IMR-90 (cell line): ENCODE results near the gene FAT1. TPM values are rescaled to one million over a fixed set of nuclear protein-coding genes. Genes with fewer than 3 reads are reported as not detected.

Experiments
- ATAC-seq: fragments of 200-7000 bp; cut with Tn5 transposase; 2 replicates; pipeline ENCODE4 v1.9.1; 2020; ENCODE audit warnings: low read depth, mild to moderate bottlenecking, moderate library complexity
- BruUV-seq: library from RNA; stranded (reverse); fragments of 400-500 nt; replicated peaks from 2 replicates; lab custom pipeline; 2021; lab: Mats Ljungman, UMichigan
- CTCF ChIA-PET: fragments of 300-600 bp; formaldehyde crosslinking; extraction: SDS; loops from one replicate; lab custom pipeline; 2021; ENCODE audit warnings: antibody characterized with exemption; lab: Yijun Ruan, JAX
- POLR2A ChIA-PET: fragments of 300-600 bp; sonication (Branson Sonifier 250); formaldehyde crosslinking; loops from one replicate; lab custom pipeline; 2022; ENCODE audit warnings: antibody characterized with exemption; ENCODE audit not compliant: unreplicated experiment; lab: Charles Lee
- DNase-seq: peaks from one replicate; pipeline ENCODE4 v3.0.0; 2013
- H2AFZ ChIP-seq: replicated peaks from 2 replicates; pipeline ENCODE3; 2013; ENCODE audit warnings: low read length, mild to moderate bottlenecking; ENCODE audit not compliant: poor library complexity
- H2AK5ac ChIP-seq: 2 replicates; pipeline ENCODE4 v1.6.1; 2013; ENCODE audit warnings: low read depth, low read length, inconsistent platforms
- H2AK9ac ChIP-seq: replicated peaks from 2 replicates; pipeline ENCODE3; 2013; ENCODE audit warnings: mild to moderate bottlenecking, low read depth, low read length, moderate library complexity; ENCODE audit not compliant: poor library complexity
- H2BK120ac ChIP-seq: 2 replicates; pipeline ENCODE4 v1.6.1; 2013; ENCODE audit warnings: low read depth, low read length, inconsistent platforms
- H2BK15ac ChIP-seq: 3 replicates; pipeline ENCODE4 v1.6.1; 2013; ENCODE audit warnings: low read depth, low read length, inconsistent platforms
- H2BK20ac ChIP-seq: 2 replicates; pipeline ENCODE4 v1.6.1; 2013; ENCODE audit warnings: low read depth, mild to moderate bottlenecking, inconsistent platforms, low read length, moderate library complexity
- H2BK5ac ChIP-seq: 2 replicates; pipeline ENCODE4 v1.6.1; 2013; ENCODE audit warnings: mild to moderate bottlenecking, low read depth, low read length, inconsistent platforms; ENCODE audit not compliant: poor library complexity, severe bottlenecking
- H3K14ac ChIP-seq: replicated peaks from 2 replicates; pipeline ENCODE4 v1.6.1; 2013; ENCODE audit warnings: low read depth, low read length, inconsistent platforms
- H3K18ac ChIP-seq: 2 replicates; pipeline ENCODE4 v1.6.1; 2013; ENCODE audit warnings: low read depth, low read length, control low read depth
- H3K23ac ChIP-seq: 2 replicates; pipeline ENCODE4 v1.6.1; 2013; ENCODE audit warnings: low read depth, low read length, inconsistent platforms
- H3K27ac ChIP-seq: 2 replicates; pipeline ENCODE4 v1.5.1; 2013; ENCODE audit warnings: mild to moderate bottlenecking, control low read depth, low read length; ENCODE audit not compliant: insufficient read depth
- H3K27me3 ChIP-seq: 2 replicates; pipeline ENCODE4 v1.6.1; 2013; ENCODE audit warnings: low read length; ENCODE audit not compliant: control insufficient read depth, insufficient read depth
- H3K36me3 ChIP-seq: 2 replicates; pipeline ENCODE4 v1.6.1; 2013; ENCODE audit warnings: low read length, mixed read lengths; ENCODE audit not compliant: control insufficient read depth, insufficient read depth
- H3K4ac ChIP-seq: 2 replicates; pipeline ENCODE4 v1.6.1; 2013; ENCODE audit warnings: low read depth, low read length, inconsistent platforms
- H3K4me1 ChIP-seq: 2 replicates; pipeline ENCODE4 v1.6.1; 2013; ENCODE audit warnings: low read length, mixed read lengths; ENCODE audit not compliant: control insufficient read depth, insufficient read depth
- H3K4me2 ChIP-seq: 2 replicates; pipeline ENCODE4 v1.6.1; 2013; ENCODE audit warnings: low read depth, mild to moderate bottlenecking, control low read depth, low read length, moderate library complexity
- H3K4me3 ChIP-seq: 2 replicates; pipeline ENCODE4 v1.5.1; 2013; ENCODE audit warnings: low read depth, mild to moderate bottlenecking, control low read depth, low read length, moderate library complexity; ENCODE audit not compliant: insufficient read depth
- H3K56ac ChIP-seq: 2 replicates; pipeline ENCODE4 v1.6.1; 2013; ENCODE audit warnings: low read length, inconsistent platforms; ENCODE audit not compliant: insufficient read depth; ENCODE audit errors: extremely low read depth
- H3K79me1 ChIP-seq, 2 experiments: 2 replicates each; pipeline ENCODE4 v1.6.1; 2013; ENCODE audit warnings: low read length in 2 of 2, inconsistent platforms in 1 of 2, low read depth in 1 of 2
- H3K9ac ChIP-seq: 2 replicates; pipeline ENCODE4 v1.6.1; 2013; ENCODE audit warnings: low read depth, low read length, control low read depth
- H3K9me1 ChIP-seq: 2 replicates; pipeline ENCODE4 v1.6.1; 2013; ENCODE audit warnings: low read length, inconsistent platforms; ENCODE audit not compliant: insufficient read depth
- H3K9me3 ChIP-seq: 2 replicates; pipeline ENCODE4 v1.6.1; 2013; ENCODE audit warnings: low read length; ENCODE audit not compliant: control insufficient read depth, insufficient read depth
- H4K20me1 ChIP-seq: 2 replicates; pipeline ENCODE4 v1.6.1; 2013; ENCODE audit warnings: low read length, inconsistent platforms; ENCODE audit not compliant: insufficient read depth
- H4K5ac ChIP-seq: 2 replicates; pipeline ENCODE4 v1.6.1; 2013; ENCODE audit warnings: mild to moderate bottlenecking, low read depth, low read length, control low read depth
- H4K8ac ChIP-seq, 2 experiments: 2 replicates each; pipeline ENCODE4 v1.6.1; 2013; ENCODE audit warnings: low read depth in 2 of 2, low read length in 2 of 2, control low read depth in 1 of 2, inconsistent platforms in 1 of 2
- H4K91ac ChIP-seq: 2 replicates; pipeline ENCODE4 v1.6.1; 2013; ENCODE audit warnings: low read depth, low read length, inconsistent platforms; ENCODE audit not compliant: insufficient read depth
- BHLHE40 ChIP-seq: fragments of 150-350 bp; IDR thresholded peaks from 2 replicates; pipeline ENCODE4 v1.6.1; 2016; ENCODE audit warnings: mild to moderate bottlenecking, low read depth, low read length
- CEBPB ChIP-seq: IDR thresholded peaks from 2 replicates; pipeline ENCODE4 v1.6.1; 2012; ENCODE audit warnings: low read depth, low read length, improper control_type of control experiment
- CHD1 ChIP-seq: IDR thresholded peaks from 2 replicates; pipeline ENCODE4 v1.6.1; 2012; ENCODE audit warnings: low read depth, low read length, improper control_type of control experiment
- FOS ChIP-seq: fragments of 150-350 bp; IDR thresholded peaks from 2 replicates; pipeline ENCODE4 v1.6.1; 2016; ENCODE audit warnings: low read depth, low read length
- MAFK ChIP-seq: IDR thresholded peaks from 2 replicates; pipeline ENCODE4 v1.6.1; 2012; ENCODE audit warnings: low read depth, low read length, improper control_type of control experiment
- MAZ ChIP-seq: IDR thresholded peaks from 2 replicates; pipeline ENCODE4 v1.6.1; 2012; ENCODE audit warnings: low read depth, mild to moderate bottlenecking, low read length, improper control_type of control experiment, moderate library complexity, borderline replicate concordance
- MXI1 ChIP-seq: IDR thresholded peaks from 2 replicates; pipeline ENCODE4 v1.6.1; 2012; ENCODE audit warnings: low read depth, mild to moderate bottlenecking, low read length, moderate library complexity, borderline replicate concordance
- NFE2L2 ChIP-seq: fragments of 150-350 bp; IDR thresholded peaks from 2 replicates; pipeline ENCODE4 v1.6.1; 2016; ENCODE audit warnings: low read depth, mild to moderate bottlenecking, low read length
- POLR2A ChIP-seq: IDR thresholded peaks from 2 replicates; pipeline ENCODE4 v1.6.1; 2012; ENCODE audit warnings: mild to moderate bottlenecking, low read depth, low read length
- RAD21 ChIP-seq: IDR thresholded peaks from 2 replicates; pipeline ENCODE4 v1.6.1; 2012; ENCODE audit warnings: low read length, improper control_type of control experiment
- RCOR1 ChIP-seq: IDR thresholded peaks from 2 replicates; pipeline ENCODE4 v1.6.1; 2012; ENCODE audit warnings: mild to moderate bottlenecking, low read length, improper control_type of control experiment; ENCODE audit not compliant: insufficient replicate concordance
- RFX5 ChIP-seq: IDR thresholded peaks from 2 replicates; pipeline ENCODE4 v1.8.0; 2012; ENCODE audit warnings: low read depth, mild to moderate bottlenecking, low read length, moderate library complexity
- SMC3 ChIP-seq: fragments of 150-350 bp; IDR thresholded peaks from 2 replicates; pipeline ENCODE4 v1.6.1; 2016; ENCODE audit warnings: low read depth, mild to moderate bottlenecking, antibody characterized with exemption, low read length, moderate library complexity
- WGBS, 2 experiments: methylation state at CpG; one replicate each; pipeline versions ENCODE4 v1.1.5 to v1.1.7; 2013; ENCODE audit warnings: missing lambda C conversion rate in 2 of 2; ENCODE audit not compliant: insufficient read length in 1 of 2; ENCODE audit errors: extremely low coverage in 2 of 2; 5-methylcytosine and 5-hydroxymethylcytosine counted together
- dilution Hi-C: fragments of 300-500 bp; cut with HindIII; formaldehyde crosslinking; loops from one replicate; pipeline ENCODE4 v1.14.3; 2018; ENCODE audit warnings: low sequenced_read_pairs; ENCODE audit not compliant: unreplicated experiment
- in situ Hi-C: fragments of 300-500 bp; cut with MboI; formaldehyde crosslinking; loops from 3 replicates; pipeline ENCODE4 v1.14.3; 2019; ENCODE audit warnings: low sequenced_read_pairs, inconsistent platforms, mixed read lengths
- intact Hi-C: fragments of 100-400 bp; cut with micrococcal nuclease; formaldehyde crosslinking; loops from 2 replicates; pipeline ENCODE4 v1.10.0; 2022
- polyA plus RNA-seq, 3 experiments: library from polyadenylated mRNA; depleted of rRNA; stranded (reverse); fragments of >200 nt; gene quantifications; 2 replicates each; pipeline ENCODE4 v1.2.3, GENCODE V29; 2012; ENCODE audit warnings: low replicate concordance in 1 of 3
- total RNA-seq: library from RNA; depleted of rRNA; stranded (reverse); fragments of >200 nt; gene quantifications from 2 replicates; pipeline ENCODE4 v1.2.3, GENCODE V29; 2012
- TF ChIP-seq, protein P1 (sequence below): conservative IDR thresholded peaks from 2 replicates; pipeline ENCODE4 v1.5.1; 2012; ENCODE audit warnings: mild to moderate bottlenecking, low read depth, low read length, improper control_type of control experiment
- TF ChIP-seq, protein P2 (sequence below): fragments of 150-350 bp; IDR thresholded peaks from 2 replicates; pipeline ENCODE4 v1.6.1; 2017; ENCODE audit warnings: mild to moderate bottlenecking, antibody characterized with exemption, low read length, low read depth
- TF ChIP-seq, protein P3 (sequence below): fragments of 150-350 bp; IDR thresholded peaks from 2 replicates; pipeline ENCODE4 v1.6.1; 2016; ENCODE audit warnings: low read depth, mild to moderate bottlenecking, low read length, moderate library complexity, borderline replicate concordance

FAT1 gene
- total and polyA plus RNA-seq, 2 of the 4 experiments (the other 2 are of a cell fraction): 156 to 519 TPM

DNA sequence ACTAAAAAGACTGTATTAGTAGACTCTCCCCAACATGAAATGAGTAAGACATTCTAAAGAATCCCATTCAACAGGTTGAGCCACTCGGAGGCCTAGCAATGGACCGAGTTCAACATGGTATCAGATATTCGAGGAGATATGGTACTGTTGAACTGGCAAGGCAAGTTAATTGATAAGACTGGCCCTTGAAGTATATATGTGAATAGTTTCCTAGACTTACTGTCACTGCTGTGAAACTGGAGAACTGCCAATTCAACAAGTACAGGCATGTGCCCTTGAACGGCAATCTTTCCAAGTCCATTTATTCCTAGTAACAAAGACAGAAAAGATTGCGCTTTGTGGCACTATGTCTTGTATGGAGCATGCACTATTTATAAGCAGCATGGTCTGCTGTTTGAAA lies 24.4 kb downstream of the FAT1 start:
- Histone ChIP-seq H2AK5ac (no peak overlapping the region), H4K91ac (no peak overlapping the region), H3K56ac (no peak overlapping the region), H3K79me1 (peaks cover 4 to 63% of the 10 kb centered on the region in 2 experiments; a peak in 2 of 4 replicates), H3K9me1 (peaks cover 30% of the 10 kb centered on the region), H3K9me3 (no peaks in the 10 kb centered on the region), H4K8ac (no peak overlapping the region), H3K27ac (no peak overlapping the region), H2AFZ (no peak overlapping the region), H4K5ac (no peak overlapping the region), H3K18ac (no peak overlapping the region), H3K36me3 (peaks cover 46% of the 10 kb centered on the region), H2BK5ac (peak overlapping the region; percentile 16), H3K4ac (no peak overlapping the region), H3K4me3 (no peak overlapping the region), H3K4me1 (peaks cover 20% of the 10 kb centered on the region), H2BK120ac (no peak overlapping the region), H3K14ac (no peak overlapping the region), H2BK20ac (no peak overlapping the region), H4K20me1 (peaks cover 97% of the 10 kb centered on the region), H2AK9ac (no peak overlapping the region), H3K27me3 (no peaks in the 10 kb centered on the region), H3K23ac (no peak overlapping the region), H3K4me2 (no peak overlapping the region), H2BK15ac (no peak overlapping the region), H3K9ac (no peak overlapping the region)
- BruUV-seq: no TSS peak
- ATAC-seq (no peak), DNase-seq (peak; percentile 22)
- ChIA-PET POLR2A (no interaction called here), CTCF (no interaction called here)
- dilution Hi-C loops (no loop called here), in situ Hi-C loops (no loop called here), intact Hi-C loops (no loop called here)
- WGBS, 2 experiments: no CpG with 5 or more reads among the region's 5 CpGs
- TF ChIP-seq RFX5 (no peak), CHD1 (no peak), RCOR1 (no peak), MXI1 (no peak), SMC3 (no peak), POLR2A (no peak), MAFK (no peak), MAZ (no peak), BHLHE40 (no peak), CEBPB (no peak), RAD21 (no peak), NFE2L2 (no peak), FOS (no peak)
- TF ChIP-seq, protein P1, sequence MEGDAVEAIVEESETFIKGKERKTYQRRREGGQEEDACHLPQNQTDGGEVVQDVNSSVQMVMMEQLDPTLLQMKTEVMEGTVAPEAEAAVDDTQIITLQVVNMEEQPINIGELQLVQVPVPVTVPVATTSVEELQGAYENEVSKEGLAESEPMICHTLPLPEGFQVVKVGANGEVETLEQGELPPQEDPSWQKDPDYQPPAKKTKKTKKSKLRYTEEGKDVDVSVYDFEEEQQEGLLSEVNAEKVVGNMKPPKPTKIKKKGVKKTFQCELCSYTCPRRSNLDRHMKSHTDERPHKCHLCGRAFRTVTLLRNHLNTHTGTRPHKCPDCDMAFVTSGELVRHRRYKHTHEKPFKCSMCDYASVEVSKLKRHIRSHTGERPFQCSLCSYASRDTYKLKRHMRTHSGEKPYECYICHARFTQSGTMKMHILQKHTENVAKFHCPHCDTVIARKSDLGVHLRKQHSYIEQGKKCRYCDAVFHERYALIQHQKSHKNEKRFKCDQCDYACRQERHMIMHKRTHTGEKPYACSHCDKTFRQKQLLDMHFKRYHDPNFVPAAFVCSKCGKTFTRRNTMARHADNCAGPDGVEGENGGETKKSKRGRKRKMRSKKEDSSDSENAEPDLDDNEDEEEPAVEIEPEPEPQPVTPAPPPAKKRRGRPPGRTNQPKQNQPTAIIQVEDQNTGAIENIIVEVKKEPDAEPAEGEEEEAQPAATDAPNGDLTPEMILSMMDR: no peak
- TF ChIP-seq, protein P2, sequence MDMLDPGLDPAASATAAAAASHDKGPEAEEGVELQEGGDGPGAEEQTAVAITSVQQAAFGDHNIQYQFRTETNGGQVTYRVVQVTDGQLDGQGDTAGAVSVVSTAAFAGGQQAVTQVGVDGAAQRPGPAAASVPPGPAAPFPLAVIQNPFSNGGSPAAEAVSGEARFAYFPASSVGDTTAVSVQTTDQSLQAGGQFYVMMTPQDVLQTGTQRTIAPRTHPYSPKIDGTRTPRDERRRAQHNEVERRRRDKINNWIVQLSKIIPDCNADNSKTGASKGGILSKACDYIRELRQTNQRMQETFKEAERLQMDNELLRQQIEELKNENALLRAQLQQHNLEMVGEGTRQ: no peak
- TF ChIP-seq, protein P3, sequence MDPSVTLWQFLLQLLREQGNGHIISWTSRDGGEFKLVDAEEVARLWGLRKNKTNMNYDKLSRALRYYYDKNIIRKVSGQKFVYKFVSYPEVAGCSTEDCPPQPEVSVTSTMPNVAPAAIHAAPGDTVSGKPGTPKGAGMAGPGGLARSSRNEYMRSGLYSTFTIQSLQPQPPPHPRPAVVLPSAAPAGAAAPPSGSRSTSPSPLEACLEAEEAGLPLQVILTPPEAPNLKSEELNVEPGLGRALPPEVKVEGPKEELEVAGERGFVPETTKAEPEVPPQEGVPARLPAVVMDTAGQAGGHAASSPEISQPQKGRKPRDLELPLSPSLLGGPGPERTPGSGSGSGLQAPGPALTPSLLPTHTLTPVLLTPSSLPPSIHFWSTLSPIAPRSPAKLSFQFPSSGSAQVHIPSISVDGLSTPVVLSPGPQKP: no peak
